Measurements from ENCODE around the gene PVR. TPM values are rescaled to one million over a fixed set of nuclear protein-coding genes. Genes with fewer than 3 reads are reported as not detected.
"Not testable (repeated sequence)": the region's sequence is repeated elsewhere in the genome, so short reads cannot be mapped to it uniquely, and the experiment has no call there.

Gene PVR
- polyA plus RNA-seq, 3 donors = 31.9 to 37.7 (median 34.1) TPM

DNA sequence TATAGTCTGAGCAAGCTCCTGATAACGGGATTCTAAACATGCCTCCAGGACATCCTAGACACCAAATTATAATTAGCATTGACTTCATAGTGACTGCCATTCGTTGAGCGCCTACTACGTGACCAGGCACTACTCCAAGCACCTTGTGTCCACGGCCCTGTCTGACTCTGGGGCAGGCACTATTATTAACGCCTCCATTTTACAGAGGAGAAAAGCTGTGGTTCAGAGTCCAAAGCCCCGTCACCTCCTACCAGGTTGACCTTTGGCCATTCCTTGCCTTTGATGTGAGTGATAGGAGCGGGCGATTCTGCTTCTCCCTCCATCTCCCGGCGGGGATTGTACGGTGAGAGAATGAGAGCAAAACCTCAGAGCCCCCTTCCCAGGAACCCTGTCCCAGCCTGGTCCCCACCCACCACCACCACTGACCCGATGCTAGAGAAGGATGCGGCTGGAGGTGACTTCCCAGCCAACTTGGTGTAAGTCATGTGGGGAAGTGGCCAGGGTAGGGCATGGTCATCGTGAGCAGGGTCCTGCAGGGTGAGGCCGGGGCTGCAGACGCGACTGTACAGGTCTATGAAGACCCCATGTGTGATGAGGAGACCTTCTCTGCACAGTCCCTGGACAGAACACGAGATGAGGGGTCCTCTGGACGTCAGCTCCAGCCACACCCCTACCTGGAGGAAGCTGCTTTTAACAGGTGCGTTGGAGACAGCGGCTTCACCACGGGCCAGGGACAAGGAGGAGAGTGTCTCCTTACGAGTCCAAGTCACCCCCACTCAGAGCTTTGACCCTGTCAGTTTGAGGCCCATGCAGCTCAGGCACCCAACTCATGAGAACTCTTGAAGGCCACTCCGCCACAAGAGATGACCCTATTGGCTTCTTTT, 30.2 kb upstream of the PVR start, which contains the start of gene IGSF23:
Gene IGSF23 (plus strand): TSS at position 269 of the 884 bp plus-strand sequence. CDS start 83 bp downstream, at position 352.
- no peak for DNase-seq (ENCODE audit: extremely low read depth in 1 of 11, low read depth in 9 of 11, low spot score in 4 of 11)

- DNase-seq (ENCODE audit: extremely low read depth in 1 of 11, low read depth in 9 of 11, low spot score in 4 of 11) = no peak
These were observed 29.4 kb upstream of the PVR start for GRCh38 chr19:44614313-44614712.

DNA sequence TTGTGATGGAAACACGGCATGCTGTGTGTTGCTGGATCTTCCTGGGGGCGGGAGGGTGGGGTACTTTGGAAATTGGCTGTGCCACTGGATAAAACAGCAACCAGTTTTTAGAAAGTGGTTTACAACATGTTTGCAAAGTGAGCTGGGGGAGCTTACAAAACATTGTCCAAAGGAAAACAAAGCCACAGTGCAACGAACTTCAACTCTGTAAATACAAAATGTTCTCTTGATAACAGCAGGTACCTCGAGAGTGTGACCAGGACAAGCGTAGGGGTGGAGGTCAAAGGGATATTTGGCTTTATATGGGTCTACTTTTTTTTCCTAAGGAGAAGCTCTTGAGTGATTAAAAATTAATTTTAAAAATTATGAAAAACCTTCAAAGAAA, 27.9 kb upstream of the PVR start:
- no peak for DNase-seq (ENCODE audit: extremely low read depth in 1 of 11, low read depth in 9 of 11, low spot score in 4 of 11)

DNA sequence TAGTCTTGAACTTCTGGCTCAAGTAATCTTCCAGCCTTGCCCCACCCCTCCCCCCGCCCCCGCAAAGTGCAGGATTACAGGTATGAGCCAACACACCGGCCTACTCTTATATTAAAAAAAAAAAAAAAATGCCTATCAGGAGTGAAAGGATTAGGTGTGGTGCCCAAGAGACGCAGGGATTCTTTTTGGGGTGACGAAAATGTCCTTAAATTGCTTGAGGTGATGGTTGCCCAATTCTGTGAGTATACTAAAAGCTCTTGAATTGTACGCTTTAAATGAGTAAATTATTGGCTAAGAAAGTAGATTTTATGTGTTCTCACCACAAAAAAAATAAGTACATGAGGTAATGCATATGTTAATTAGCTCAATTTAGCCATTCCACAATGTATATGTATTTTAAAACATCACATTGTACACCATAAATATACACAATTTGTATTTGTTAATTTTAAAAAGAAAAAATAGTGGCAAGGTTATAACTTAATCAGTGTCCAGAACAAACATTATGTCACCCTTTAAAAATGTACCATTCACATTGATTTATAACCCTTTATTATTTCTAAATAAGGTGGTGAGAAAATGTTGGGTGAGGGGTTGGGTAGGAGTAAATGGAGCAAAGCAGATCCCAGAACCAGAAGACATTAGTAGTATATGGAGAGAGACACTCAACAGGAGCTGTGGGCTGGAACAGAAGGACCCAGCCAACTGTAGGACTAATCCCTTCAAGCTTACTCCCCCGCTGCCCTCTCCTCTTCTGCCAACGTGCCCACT, 26.4 kb upstream of the PVR start:
- no peak for DNase-seq (ENCODE audit: extremely low read depth in 1 of 11, low read depth in 9 of 11, low spot score in 4 of 11)

GRCh38 chr19:44618640-44619357, 24.9 kb upstream of the PVR start:
- DNase-seq (ENCODE audit: extremely low read depth in 1 of 11, low read depth in 9 of 11, low spot score in 4 of 11) = no peak

- no peak for DNase-seq (ENCODE audit: extremely low read depth in 1 of 11, low read depth in 9 of 11, low spot score in 4 of 11)
These were observed 23.0 kb upstream of the PVR start for GRCh38 chr19:44620667-44621066.

DNA sequence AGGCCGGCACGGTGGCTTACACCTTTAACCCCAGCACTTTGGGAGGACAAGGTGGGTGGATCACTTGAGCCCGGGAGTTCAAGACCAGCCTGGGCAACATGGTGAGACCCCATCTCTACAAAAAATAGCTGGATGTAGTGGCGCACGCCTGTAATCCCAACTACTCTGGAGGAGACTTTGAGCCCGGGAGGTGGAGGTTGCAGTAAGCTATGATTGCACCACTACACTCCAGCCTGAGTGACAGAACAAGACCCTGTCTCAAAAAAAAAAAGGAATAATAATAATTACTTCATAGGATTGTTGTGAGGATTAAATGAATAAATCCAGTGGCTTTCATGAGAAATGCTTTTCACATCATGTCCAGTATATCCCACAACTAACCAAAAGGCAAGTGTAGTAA, 22.3 kb upstream of the PVR start:
- no peak for DNase-seq (ENCODE audit: extremely low read depth in 1 of 11, low read depth in 9 of 11, low spot score in 4 of 11)

DNA sequence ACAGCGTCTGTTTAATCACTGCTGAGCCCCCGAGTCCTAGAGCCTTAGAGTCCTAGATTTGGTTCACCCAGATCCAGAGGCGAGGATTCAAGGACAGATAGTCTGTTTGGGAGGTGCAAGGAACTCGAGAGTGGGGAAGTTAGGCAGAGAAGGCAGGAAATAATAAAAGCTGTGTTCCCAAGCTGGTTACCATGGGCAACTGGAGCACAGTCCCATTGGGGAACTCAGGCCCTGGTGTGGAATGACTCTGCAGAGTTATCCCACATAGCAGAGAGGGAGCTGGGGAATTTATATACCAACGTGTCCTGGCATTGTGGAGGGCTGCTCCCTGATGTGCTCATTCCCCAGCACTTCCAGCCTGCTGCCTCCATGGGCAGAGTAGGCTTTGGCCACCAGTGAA, 20.6 kb upstream of the PVR start:
- DNase-seq (ENCODE audit: extremely low read depth in 1 of 11, low read depth in 9 of 11, low spot score in 4 of 11) = no peak

DNA sequence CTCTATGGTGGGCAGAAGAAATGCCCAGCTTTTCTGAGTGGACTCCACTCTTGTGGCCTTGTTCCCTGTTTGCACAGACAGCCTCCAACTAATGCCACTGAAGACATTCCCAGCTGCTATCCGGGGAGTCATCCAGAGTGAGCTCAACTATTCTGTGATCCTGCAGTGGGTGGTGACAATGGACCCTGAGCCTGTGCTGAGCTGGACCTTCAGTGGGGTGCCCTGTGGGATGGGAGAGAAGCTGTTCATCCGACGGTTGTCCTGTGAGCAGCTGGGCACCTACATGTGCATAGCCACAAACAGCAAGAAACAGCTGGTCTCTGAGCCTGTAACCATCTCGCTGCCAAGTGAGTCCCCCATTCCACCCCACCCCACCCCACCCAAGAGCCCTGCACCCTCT, 20.1 kb upstream of the PVR start:
- no peak for DNase-seq (ENCODE audit: extremely low read depth in 1 of 11, low read depth in 9 of 11, low spot score in 4 of 11)

DNA sequence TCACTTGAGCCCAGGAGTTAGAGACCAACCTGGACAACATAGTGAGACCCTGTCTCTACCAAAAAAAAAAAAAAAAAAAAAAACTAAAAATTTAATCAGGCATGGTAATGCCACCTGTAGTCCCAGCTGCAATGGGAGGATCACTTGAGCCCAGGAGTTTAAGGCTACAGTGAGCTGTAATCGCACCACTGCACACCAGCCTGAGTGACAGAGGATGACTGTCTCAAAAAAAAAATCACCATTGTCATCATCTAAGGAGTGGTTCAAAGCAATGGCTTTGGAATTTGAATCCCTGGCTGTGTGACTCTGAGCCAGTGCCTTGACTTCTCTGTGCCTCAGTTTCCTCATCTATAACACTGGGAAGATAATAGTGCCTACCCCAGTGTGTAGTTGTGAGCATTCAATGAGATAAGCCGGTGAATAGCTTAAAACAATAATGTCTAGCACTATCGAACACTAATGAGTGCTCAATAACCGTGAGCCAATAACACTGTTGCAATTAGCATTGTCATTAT, 18.8 kb upstream of the PVR start:
- no peak for DNase-seq (ENCODE audit: extremely low read depth in 1 of 11, low read depth in 9 of 11, low spot score in 4 of 11)

DNA sequence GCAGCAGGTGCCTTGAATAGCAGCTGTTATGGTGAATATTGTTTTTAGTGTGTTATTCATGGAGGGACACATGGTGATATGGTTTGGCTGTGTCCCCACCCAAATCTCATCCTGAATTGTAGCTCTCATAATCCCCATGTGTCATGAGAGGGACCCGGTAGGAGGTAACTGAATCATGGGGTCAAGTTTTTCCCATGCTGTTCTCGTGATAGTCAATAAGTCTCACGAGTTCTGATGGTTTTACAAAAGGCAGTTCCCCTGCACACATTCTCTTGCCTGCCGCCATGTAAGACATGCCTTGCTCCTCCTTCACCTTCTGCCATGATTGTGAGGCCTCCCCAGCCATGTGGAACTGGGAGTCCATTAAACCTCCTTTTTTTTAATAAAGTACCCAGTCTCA, 18.1 kb upstream of the PVR start:
- not testable (repeated sequence) for DNase-seq (ENCODE audit: extremely low read depth in 1 of 11, low read depth in 9 of 11, low spot score in 4 of 11)

DNA sequence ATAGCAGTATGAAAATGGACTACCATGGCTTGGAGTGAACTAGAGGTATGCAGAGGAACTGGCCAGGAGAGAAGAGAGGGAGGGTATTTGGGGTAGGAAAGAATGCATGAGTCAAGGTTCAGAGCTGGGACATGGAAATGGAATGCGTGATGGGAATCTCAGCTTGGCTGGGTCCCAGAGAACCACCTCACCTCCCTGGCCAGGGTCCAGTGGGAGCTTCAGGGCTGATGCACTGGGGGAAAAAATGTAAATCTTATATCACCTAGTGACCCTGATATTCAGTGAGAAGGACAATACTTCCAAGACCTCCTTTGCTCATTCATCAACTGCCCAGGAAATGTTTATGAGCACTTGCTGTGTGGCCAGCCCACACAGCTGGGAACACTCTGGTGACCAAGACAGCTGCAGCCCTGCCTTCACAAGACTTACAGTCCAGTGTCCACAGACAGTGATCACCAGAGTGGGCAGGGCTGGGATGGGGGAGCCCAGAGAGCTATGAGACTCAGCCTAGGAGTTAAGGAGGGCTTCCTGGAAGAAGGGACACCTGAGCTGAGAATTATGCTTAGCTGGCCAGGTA, 17.6 kb upstream of the PVR start:
- no peak for DNase-seq (ENCODE audit: extremely low read depth in 1 of 11, low read depth in 9 of 11, low spot score in 4 of 11)

- no peak for DNase-seq (ENCODE audit: extremely low read depth in 1 of 11, low read depth in 9 of 11, low spot score in 4 of 11)
These were observed 16.1 kb upstream of the PVR start for GRCh38 chr19:44627631-44628030.

DNA sequence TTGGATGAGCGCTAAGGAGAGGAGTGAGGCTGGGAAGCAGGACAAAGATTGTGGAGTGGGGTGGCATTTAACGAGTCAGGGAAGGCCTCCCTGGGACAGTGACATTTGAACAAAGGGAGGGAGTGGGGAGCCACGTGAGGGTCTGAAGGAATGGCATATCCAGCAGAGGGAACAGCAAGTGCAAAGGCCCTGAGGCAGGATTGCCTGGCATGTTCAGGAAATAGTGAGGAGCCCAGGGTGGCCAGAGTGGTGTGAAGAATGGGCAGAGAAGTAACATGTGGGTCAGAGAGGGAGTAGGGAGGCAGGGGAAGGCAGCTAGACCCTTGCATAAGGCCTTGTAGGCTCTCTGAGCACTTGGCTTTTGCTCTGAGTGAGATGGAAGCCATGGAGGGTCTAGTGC, 14.9 kb upstream of the PVR start:
- DNase-seq (ENCODE audit: extremely low read depth in 1 of 11, low read depth in 9 of 11, low spot score in 4 of 11) = no peak

- not testable (repeated sequence) for DNase-seq (ENCODE audit: extremely low read depth in 1 of 11, low read depth in 9 of 11, low spot score in 4 of 11)
These were observed 12.1 kb upstream of the PVR start for GRCh38 chr19:44631611-44632010.

- not testable (repeated sequence) for DNase-seq (ENCODE audit: extremely low read depth in 1 of 11, low read depth in 9 of 11, low spot score in 4 of 11)
These were observed 9.7 kb upstream of the PVR start for GRCh38 chr19:44634058-44634457.

DNA sequence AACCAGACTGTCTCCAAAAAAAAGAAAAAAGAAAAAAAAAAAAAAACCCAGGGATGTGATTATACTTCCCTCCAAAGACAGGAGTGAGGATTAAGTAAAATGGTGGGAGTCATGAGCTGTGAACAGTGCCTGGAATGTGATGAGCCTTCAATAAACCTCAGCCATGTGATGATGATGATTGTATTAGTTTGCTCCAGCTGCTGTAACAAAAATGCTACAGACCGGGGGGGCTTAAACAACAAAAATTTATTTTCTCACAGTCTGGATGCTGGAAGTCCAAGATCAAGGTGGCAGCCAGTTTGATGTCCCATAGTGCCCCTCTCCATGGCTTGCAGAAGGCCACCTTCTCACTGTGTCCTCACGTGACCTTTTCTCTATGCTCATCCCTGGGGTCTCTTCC, 8.9 kb upstream of the PVR start:
- no peak for DNase-seq (ENCODE audit: extremely low read depth in 1 of 11, low read depth in 9 of 11, low spot score in 4 of 11)

DNA sequence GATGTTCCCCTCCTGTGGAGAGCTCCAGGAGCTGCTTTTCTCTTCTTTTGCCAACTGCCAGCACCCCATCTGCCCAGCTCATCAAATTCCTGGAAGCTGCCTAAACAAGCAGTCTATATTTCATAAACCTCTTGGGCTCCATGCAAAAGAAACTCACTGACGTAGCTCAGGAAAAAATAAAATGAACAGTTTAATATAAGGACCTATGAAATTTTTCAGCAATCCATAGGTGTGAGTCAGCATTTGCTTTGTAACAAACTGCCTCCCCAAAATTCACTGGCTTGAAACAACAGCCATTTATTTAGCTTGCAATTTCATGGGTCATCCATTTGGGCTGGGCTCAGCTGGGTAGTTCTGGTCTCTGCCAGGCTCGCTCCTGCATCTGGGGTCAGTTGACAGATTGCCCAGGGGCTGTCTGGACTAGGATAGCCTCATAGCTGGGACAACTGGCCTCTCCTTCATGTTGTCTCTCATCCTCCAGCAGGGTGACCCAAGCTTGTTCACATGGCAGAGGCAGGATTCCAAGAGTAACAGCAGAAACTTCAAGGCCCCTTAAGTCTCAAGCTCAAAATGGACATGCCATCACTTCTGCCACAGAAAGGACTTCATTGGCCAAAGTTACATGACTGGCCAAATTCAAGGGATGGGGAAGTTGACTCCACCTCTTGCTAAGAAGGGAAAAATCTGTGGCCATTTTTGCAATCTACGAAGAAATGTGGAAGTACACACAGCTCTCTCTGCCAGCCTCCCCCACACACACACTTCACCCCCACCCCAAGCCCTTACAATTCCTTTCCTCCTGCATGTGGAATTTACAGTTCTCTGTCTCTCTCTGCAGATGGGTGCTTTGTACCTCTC, 7.9 kb upstream of the PVR start:
- DNase-seq (ENCODE audit: extremely low read depth in 1 of 11, low read depth in 9 of 11, low spot score in 4 of 11) = no peak

Data from renal cortex interstitium (tissue), 11 donors.